K562 (cell line): ENCODE data around the gene SERPINB12. TPM values are rescaled to one million over a fixed set of nuclear protein-coding genes. Genes with fewer than 3 reads are reported as not detected.

Source experiments
- ATAC-seq: fragments of 200-7000 bp; cut with Tn5 transposase; 3 replicates; pipeline ENCODE4 v1.9.1; 2020; ENCODE audit warnings: moderate library complexity
- BruUV-seq: library from RNA; stranded (reverse); fragments of 400-500 nt; replicated peaks from 2 replicates; lab custom pipeline; 2021; lab: Mats Ljungman, UMichigan
- CTCF ChIA-PET: fragments of 300-600 bp; formaldehyde crosslinking; extraction: SDS; loops from one replicate; lab custom pipeline; 2021; ENCODE audit warnings: low intra/inter-chr PET ratio; lab: Yijun Ruan, JAX
- POLR2A ChIA-PET: fragments of 300-600, 350-650 bp; sonication (Branson Sonifier 250); formaldehyde crosslinking; extraction: SDS; loops from one replicate; lab custom pipeline; 2021; ENCODE audit warnings: antibody characterized with exemption, inconsistent platforms; lab: Yijun Ruan, JAX
- DNase-seq, 4 experiments: peaks; one replicate each; pipeline versions ENCODE4 v3.0.0 to v3.0.0-alpha.2; 2011 to 2018; ENCODE audit warnings: low spot score in 3 of 4, mixed read lengths in 3 of 4; ENCODE audit errors: extremely low read depth in 1 of 4
- FAIRE-seq: peaks from 2 replicates; lab custom pipeline; 2011; peaks lifted over from hg19 to GRCh38; lab: Jason Lieb, UNC
- H2AFZ ChIP-seq: 2 replicates; pipeline ENCODE4 v1.6.0; 2011; ENCODE audit warnings: low read depth, low read length, control low read depth, inconsistent platforms
- H3K27ac ChIP-seq: fragments of 200-600 bp; 3 replicates; pipeline ENCODE4 v1.8.0; 2011; ENCODE audit warnings: low read depth, mild to moderate bottlenecking, control low read depth, inconsistent platforms, low read length, moderate library complexity, mixed read lengths; ENCODE audit errors: extremely low read depth
- H3K27me3 ChIP-seq, 2 experiments: fragments of 300-600 bp in 1 of 2; 2 replicates in 1 of 2; 3 replicates in 1 of 2; pipeline versions ENCODE4 v1.6.0 to v1.8.0; 2011; ENCODE audit warnings: inconsistent platforms in 2 of 2, low read length in 2 of 2, mild to moderate bottlenecking in 1 of 2, mixed read lengths in 1 of 2, moderate library complexity in 1 of 2; ENCODE audit not compliant: control insufficient read depth in 2 of 2, insufficient read depth in 2 of 2
- H3K36me3 ChIP-seq: fragments of 300-600 bp; 3 replicates; pipeline ENCODE4 v1.8.0; 2011; ENCODE audit warnings: mild to moderate bottlenecking, low read length, inconsistent platforms; ENCODE audit not compliant: control insufficient read depth, insufficient read depth
- H3K4me1 ChIP-seq, 2 experiments: fragments of 200-600 bp in 1 of 2; replicated peaks in 1 of 2; 2 replicates in 1 of 2; 3 replicates in 1 of 2; pipeline versions ENCODE4 v1.5.1 to v1.8.0; 2011; ENCODE audit warnings: inconsistent platforms in 2 of 2, low read length in 2 of 2, mild to moderate bottlenecking in 1 of 2, mixed read lengths in 1 of 2, moderate library complexity in 1 of 2; ENCODE audit not compliant: control insufficient read depth in 2 of 2, insufficient read depth in 2 of 2
- H3K4me2 ChIP-seq: 2 replicates; pipeline ENCODE4 v1.6.1; 2011; ENCODE audit warnings: low read length, control low read depth, inconsistent platforms, mixed read lengths; ENCODE audit not compliant: insufficient read depth
- H3K4me3 ChIP-seq: fragments of 200-600 bp; sonication (generic), shearing (Covaris generic); 2 replicates; pipeline ENCODE4 v1.5.1; 2016; ENCODE audit warnings: control low read depth, inconsistent platforms
- H3K79me2 ChIP-seq: fragments of 200-600 bp; 3 replicates; pipeline ENCODE4 v1.8.0; 2011; ENCODE audit warnings: low read length, inconsistent platforms; ENCODE audit not compliant: control insufficient read depth, insufficient read depth
- H3K9ac ChIP-seq, 2 experiments: 2 replicates each; pipeline versions ENCODE4 v1.6.0 to v1.6.1; 2011; ENCODE audit warnings: low read depth in 2 of 2, low read length in 2 of 2, control low read depth in 1 of 2, inconsistent platforms in 1 of 2, mild to moderate bottlenecking in 1 of 2, mixed read lengths in 1 of 2; ENCODE audit not compliant: insufficient read depth in 1 of 2
- H3K9me1 ChIP-seq: one replicate; pipeline ENCODE4 v1.6.0; 2011; ENCODE audit warnings: inconsistent platforms, mild to moderate bottlenecking, low read length, moderate library complexity; ENCODE audit not compliant: control insufficient read depth, insufficient read depth
- H3K9me3 ChIP-seq: replicated peaks from 2 replicates; pipeline ENCODE4 v1.5.1; 2011; ENCODE audit warnings: low read depth, low read length, inconsistent platforms; ENCODE audit not compliant: control insufficient read depth, insufficient read depth
- H4K20me1 ChIP-seq: replicated peaks from 2 replicates; pipeline ENCODE4 v1.6.1; 2011; ENCODE audit warnings: low read length, inconsistent platforms, mixed read lengths; ENCODE audit not compliant: control insufficient read depth, insufficient read depth
- MTA1 ChIP-seq: fragments of 450-650 bp; IDR thresholded peaks from 2 replicates; pipeline ENCODE4 v1.6.1; 2017; ENCODE audit warnings: borderline replicate concordance
- RBM15 ChIP-seq: fragments of 200-400 bp; formaldehyde crosslinking; IDR thresholded peaks from 2 replicates; pipeline ENCODE4 v1.6.1; 2018; ENCODE audit warnings: mild to moderate bottlenecking, low read length, moderate library complexity; ENCODE audit not compliant: insufficient read depth
- ZNF780A ChIP-seq: fragments of 250-450 bp; sonication (Bioruptor Pico); IDR thresholded peaks from 2 replicates; pipeline ENCODE4 v1.5.0; 2021; ENCODE audit warnings: mild to moderate bottlenecking
- WGBS: fragments of 100-300 bp; shearing (Covaris generic); methylation state at CpG from one replicate; pipeline ENCODE4 v1.1.6; 2016; ENCODE audit warnings: low coverage, mixed read lengths; ENCODE audit not compliant: insufficient coverage; ENCODE audit errors: missing lambda C conversion rate; 5-methylcytosine and 5-hydroxymethylcytosine counted together
- in situ Hi-C: fragments of 300-500 bp; cut with MboI; formaldehyde crosslinking; loops from 4 replicates; pipeline ENCODE4 v1.15.0; 2018; ENCODE audit warnings: inconsistent platforms, mixed read lengths
- intact Hi-C: fragments of 100-400 bp; cut with micrococcal nuclease; formaldehyde crosslinking; loops from 2 replicates; pipeline ENCODE4 v1.14.2; 2022
- polyA plus RNA-seq, 8 experiments: library from polyadenylated mRNA; depleted of rRNA in 4 of 8; stranded (reverse) in 5 of 8; unstranded in 3 of 8; fragments of >200 nt; fragmentation: Nextera tagmentation in 2 of 8; fragmentation: Illumina TruSeq in 1 of 8; extraction: Ambion mirVana in 2 of 8; extraction: Trizol in 1 of 8; gene quantifications; 2 replicates each; pipeline versions ENCODE4 v1.2.1 to v1.2.3, GENCODE V29; 2011 to 2014; ENCODE audit warnings: inconsistent platforms in 1 of 8, missing spikeins in 1 of 8
- total RNA-seq, 7 experiments: library from RNA; depleted of rRNA in 6 of 7; stranded (reverse); fragments of >200 nt in 6 of 7; fragmentation: Illumina TruSeq in 2 of 7; extraction: Trizol in 2 of 7; gene quantifications; 2 replicates each; pipeline versions ENCODE4 v1.2.1 to v1.2.3, GENCODE V29; 2011 to 2021; ENCODE audit warnings: low replicate concordance in 1 of 7

Gene SERPINB12
- total and polyA plus RNA-seq, 9 of the 15 experiments (the other 6 are each of a cell fraction or from before 2014, with no cell fraction given) = not detected

- TF ChIP-seq MTA1 = no peak
- TF ChIP-seq, all 486 proteins: peak for 3
These were observed 30.9 kb upstream of the SERPINB12 start (continued) for GRCh38 chr18:63511285-63511684.

DNA sequence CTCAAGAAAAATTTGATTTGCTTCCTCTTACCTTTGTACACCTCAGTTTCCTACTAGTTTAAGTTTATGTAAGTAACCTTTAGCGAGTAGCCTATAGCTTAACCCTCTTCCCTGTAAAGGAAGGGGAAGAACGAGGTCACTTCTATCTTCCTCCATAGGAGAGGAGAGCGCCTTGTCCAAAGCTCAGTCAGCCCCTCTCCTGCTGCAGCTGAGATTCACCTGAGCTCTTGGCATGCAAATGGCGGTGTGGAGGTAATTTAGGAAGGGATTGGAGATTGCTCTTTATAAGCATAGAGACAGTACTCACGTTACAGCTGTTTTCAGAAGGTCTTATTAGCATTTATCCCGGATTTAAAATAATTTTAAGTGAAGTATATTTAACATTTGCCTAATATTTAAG lies 27.8 kb upstream of the SERPINB12 start:
- BruUV-seq = no TSS peak
- H3K36me3 ChIP-seq = no peaks in the 10 kb centered on the region
- no peak overlapping the region for H3K27ac ChIP-seq
- FAIRE-seq (no peak), DNase-seq (no peak), ATAC-seq (no peak)
- no peak overlapping the region for H3K9ac ChIP-seq
- H3K4me2 ChIP-seq = no peak overlapping the region
- H3K4me1 ChIP-seq = no peaks in the 10 kb centered on the region
- no peaks in the 10 kb centered on the region for H3K27me3 ChIP-seq
- H3K4me3 ChIP-seq = no peak overlapping the region
- H3K79me2 ChIP-seq = no peaks in the 10 kb centered on the region
- H2AFZ ChIP-seq = no peak overlapping the region
- TF ChIP-seq ZNF780A (CRISPR knock-in tag) (no peak), RBM15 (no peak)
- H3K9me1 ChIP-seq = no peaks in the 10 kb centered on the region
- CTCF ChIA-PET = no interaction called here
- in situ Hi-C loops = loop anchor here (25.0 kb wide), 1 partner anchor 473 kb away; no protein-coding TSS in a partner anchor
- 0% methylated on average over 6 of the region's 6 CpGs for WGBS
- H4K20me1 ChIP-seq = no peaks in the 10 kb centered on the region
- no peaks in the 10 kb centered on the region for H3K9me3 ChIP-seq
- intact Hi-C loops = no loop called here
- POLR2A ChIA-PET = interaction anchor here (0.5 kb wide), 1 partner anchor 239 kb away, joined by 3 read pairs; no protein-coding TSS in a partner anchor
